IPS-NIHi7 (cell line): ENCODE results near the gene PTCH1.

ENCODE experiments used
- DNase-seq: peaks from one replicate; pipeline ENCODE4 v3.0.0; 2012; ENCODE audit warnings: mixed read lengths; ENCODE audit errors: extremely low spot score

Gene PTCH1

DNA sequence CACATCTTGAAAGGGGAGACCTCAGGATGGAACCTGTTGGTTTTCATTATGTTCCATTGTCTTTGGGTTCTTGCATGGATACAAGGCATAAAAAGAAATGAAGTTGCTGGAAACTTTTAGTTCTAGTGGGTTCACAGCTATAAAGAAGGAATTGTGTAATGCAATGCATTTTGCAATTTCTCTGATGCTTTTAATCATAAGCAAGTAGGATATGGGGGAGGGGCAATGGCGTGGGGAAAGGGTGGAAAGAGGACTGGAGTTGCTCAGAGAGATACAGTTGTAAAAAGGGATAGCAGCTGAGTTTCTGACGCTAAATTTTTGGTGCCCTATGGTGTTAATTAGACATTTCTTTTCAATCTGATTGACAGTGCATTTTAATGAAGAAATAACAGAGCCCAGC is 110.7 kb downstream of the PTCH1 start:
- no peak for DNase-seq

DNA sequence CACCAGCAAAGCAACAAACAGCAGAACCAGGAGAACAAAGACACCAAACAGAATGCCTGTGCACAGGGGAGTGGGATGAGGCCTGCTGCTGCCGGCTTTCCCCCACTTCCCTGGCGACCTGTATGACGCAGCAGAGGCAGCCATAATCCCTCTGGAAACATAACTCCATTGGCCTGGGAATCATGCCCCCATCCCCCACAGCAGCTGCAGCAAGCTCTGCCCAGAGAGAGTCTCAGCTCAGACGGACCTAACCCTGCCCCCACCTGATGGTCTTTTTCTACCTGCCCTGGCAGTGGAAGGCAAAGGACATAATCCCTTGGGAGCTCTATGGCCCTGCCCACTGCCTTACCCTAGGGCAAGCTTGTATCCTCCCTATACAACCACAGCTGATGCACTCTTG is 117.5 kb downstream of the PTCH1 start:
- DNase-seq = no peak
